NOMO-1 (cell line): ENCODE measurements around the gene GNB1L.
"Not testable (repeated sequence)": the region's sequence is repeated elsewhere in the genome, so short reads cannot be mapped to it uniquely, and the experiment has no call there.

Experiments
- DNase-seq, 2 experiments: peaks; one replicate each; lab custom pipeline; 2025; ENCODE audit not compliant: unreplicated experiment in 2 of 2; lab: John Stamatoyannopoulos, UW

The GNB1L gene

GRCh38 chr22:19799322-19800190 is 55.1 kb downstream of the GNB1L start:
- no peak for DNase-seq

GRCh38 chr22:19798891-19799293 is 55.8 kb downstream of the GNB1L start:
- no peak for DNase-seq

GRCh38 chr22:19798003-19798665 is 56.5 kb downstream of the GNB1L start:
- no peak for DNase-seq

GRCh38 chr22:19797086-19798002 is 57.3 kb downstream of the GNB1L start:
- no peak for DNase-seq

GRCh38 chr22:19796160-19796559 is 58.5 kb downstream of the GNB1L start:
- no peak for DNase-seq

GRCh38 chr22:19795617-19796008 is 59.1 kb downstream of the GNB1L start:
- DNase-seq, result no peak

GRCh38 chr22:19793661-19794310 is 60.9 kb downstream of the GNB1L start:
- DNase-seq, result no peak

GRCh38 chr22:19793161-19793560 is 61.5 kb downstream of the GNB1L start:
- DNase-seq, result no peak

- DNase-seq, result not testable (repeated sequence)
Observed at GRCh38 chr22:19792383-19792896, 62.2 kb downstream of the GNB1L start.

- DNase-seq, result no peak
Observed at GRCh38 chr22:19791894-19792293, 62.8 kb downstream of the GNB1L start.

GRCh38 chr22:19791243-19791642 is 63.4 kb downstream of the GNB1L start:
- no peak for DNase-seq

GRCh38 chr22:19789828-19790227 is 64.8 kb downstream of the GNB1L start:
- no peak for DNase-seq

- DNase-seq, result no peak
Observed at GRCh38 chr22:19789406-19789805, 65.3 kb downstream of the GNB1L start.

- no peak for DNase-seq
Observed at GRCh38 chr22:19788661-19789225, 65.9 kb downstream of the GNB1L start.

GRCh38 chr22:19787849-19788141 is 66.9 kb downstream of the GNB1L start:
- DNase-seq, result no peak

GRCh38 chr22:19786959-19787848 is 67.5 kb downstream of the GNB1L start:
- DNase-seq, result no peak

GRCh38 chr22:19786264-19786585 is 68.4 kb downstream of the GNB1L start:
- DNase-seq, result no peak

GRCh38 chr22:19785461-19786263 is 69.0 kb downstream of the GNB1L start:
- DNase-seq, result no peak
